HepG2 (cell line): ENCODE results near the gene QSER1. TPM values are rescaled to one million over a fixed set of nuclear protein-coding genes. Genes with fewer than 3 reads are reported as not detected.

Experiments used
- ARHGAP35 ChIP-seq: sonication (generic); formaldehyde crosslinking; IDR thresholded peaks from 2 replicates; pipeline ENCODE4 v1.9.0; 2022; ENCODE audit warnings: mild to moderate bottlenecking, inconsistent platforms, moderate library complexity, missing genetic modification reagents, borderline replicate concordance
- PCBP2 ChIP-seq: fragments of 200-400 bp; formaldehyde crosslinking; optimal IDR thresholded peaks from 2 replicates; pipeline ENCODE3; 2018; ENCODE audit warnings: low read length, low read depth; ENCODE audit not compliant: poor library complexity, severe bottlenecking
- SALL1 ChIP-seq: sonication (generic); formaldehyde crosslinking; IDR thresholded peaks from 2 replicates; pipeline ENCODE4 v1.8.0; 2022; ENCODE audit warnings: mild to moderate bottlenecking, missing genetic modification reagents
- ZC3H13 ChIP-seq: sonication (generic); formaldehyde crosslinking; IDR thresholded peaks from 2 replicates; pipeline ENCODE4 v1.8.1; 2023; ENCODE audit warnings: mild to moderate bottlenecking, missing genetic modification reagents, moderate library complexity
- ZNF3 ChIP-seq: IDR thresholded peaks from 2 replicates; pipeline ENCODE4 v1.7.0; 2017; ENCODE audit warnings: inconsistent platforms
- ZNF556 ChIP-seq: sonication (generic); formaldehyde crosslinking; IDR thresholded peaks from 2 replicates; pipeline ENCODE4 v1.4.0; 2020; ENCODE audit warnings: mild to moderate bottlenecking, missing genetic modification reagents, borderline replicate concordance
- polyA plus RNA-seq, 8 experiments: library from polyadenylated mRNA; depleted of rRNA in 3 of 8; stranded (reverse) in 7 of 8; unstranded in 1 of 8; fragments of >200 nt; fragmentation: Illumina TruSeq in 4 of 8; extraction: Trizol in 4 of 8; gene quantifications; 2 replicates each; pipeline versions ENCODE4 v1.2.1 to v1.2.3, GENCODE V29; 2011 to 2016; ENCODE audit warnings: low read depth in 4 of 8, missing spikeins in 1 of 8, mixed read lengths in 1 of 8; ENCODE audit not compliant: insufficient read depth in 1 of 8
- total RNA-seq, 5 experiments: library from RNA; depleted of rRNA; stranded (reverse); fragments of >200 nt; fragmentation: Illumina TruSeq; extraction: Trizol; gene quantifications; 2 replicates each; pipeline ENCODE4 v1.2.3, GENCODE V29; 2016; ENCODE audit warnings: low read depth in 1 of 5
- TF ChIP-seq, protein P1 (sequence below): sonication (generic); formaldehyde crosslinking; IDR thresholded peaks from 2 replicates; pipeline ENCODE4 v1.8.0; 2022; ENCODE audit warnings: mild to moderate bottlenecking, missing genetic modification reagents
- TF ChIP-seq, protein P2 (sequence below): sonication (generic); formaldehyde crosslinking; IDR thresholded peaks from 2 replicates; pipeline ENCODE4 v1.5.0; 2020; ENCODE audit warnings: mild to moderate bottlenecking, missing genetic modification reagents
- TF ChIP-seq, protein P3 (sequence below): sonication (generic); formaldehyde crosslinking; IDR thresholded peaks from 2 replicates; pipeline ENCODE4 v1.8.0; 2022; ENCODE audit warnings: mild to moderate bottlenecking, missing genetic modification reagents, moderate library complexity
- TF ChIP-seq, protein P4 (sequence below): sonication (generic); formaldehyde crosslinking; IDR thresholded peaks from 2 replicates; pipeline ENCODE4 v1.4.0; 2020; ENCODE audit warnings: missing genetic modification reagents, borderline replicate concordance
- TF ChIP-seq, protein P5 (sequence below): sonication (generic); formaldehyde crosslinking; IDR thresholded peaks from 2 replicates; pipeline ENCODE4 v1.9.0; 2021; ENCODE audit warnings: missing genetic modification reagents, borderline replicate concordance
- TF ChIP-seq, protein P6 (sequence below): sonication (generic); formaldehyde crosslinking; IDR thresholded peaks from 2 replicates; pipeline ENCODE4 v1.5.0; 2020; ENCODE audit warnings: missing genetic modification reagents

Gene QSER1
- total and polyA plus RNA-seq, 2 of the 13 experiments (the other 11 are each of a cell fraction or from before 2014, with no cell fraction given): 8.9 to 17.3 TPM

DNA sequence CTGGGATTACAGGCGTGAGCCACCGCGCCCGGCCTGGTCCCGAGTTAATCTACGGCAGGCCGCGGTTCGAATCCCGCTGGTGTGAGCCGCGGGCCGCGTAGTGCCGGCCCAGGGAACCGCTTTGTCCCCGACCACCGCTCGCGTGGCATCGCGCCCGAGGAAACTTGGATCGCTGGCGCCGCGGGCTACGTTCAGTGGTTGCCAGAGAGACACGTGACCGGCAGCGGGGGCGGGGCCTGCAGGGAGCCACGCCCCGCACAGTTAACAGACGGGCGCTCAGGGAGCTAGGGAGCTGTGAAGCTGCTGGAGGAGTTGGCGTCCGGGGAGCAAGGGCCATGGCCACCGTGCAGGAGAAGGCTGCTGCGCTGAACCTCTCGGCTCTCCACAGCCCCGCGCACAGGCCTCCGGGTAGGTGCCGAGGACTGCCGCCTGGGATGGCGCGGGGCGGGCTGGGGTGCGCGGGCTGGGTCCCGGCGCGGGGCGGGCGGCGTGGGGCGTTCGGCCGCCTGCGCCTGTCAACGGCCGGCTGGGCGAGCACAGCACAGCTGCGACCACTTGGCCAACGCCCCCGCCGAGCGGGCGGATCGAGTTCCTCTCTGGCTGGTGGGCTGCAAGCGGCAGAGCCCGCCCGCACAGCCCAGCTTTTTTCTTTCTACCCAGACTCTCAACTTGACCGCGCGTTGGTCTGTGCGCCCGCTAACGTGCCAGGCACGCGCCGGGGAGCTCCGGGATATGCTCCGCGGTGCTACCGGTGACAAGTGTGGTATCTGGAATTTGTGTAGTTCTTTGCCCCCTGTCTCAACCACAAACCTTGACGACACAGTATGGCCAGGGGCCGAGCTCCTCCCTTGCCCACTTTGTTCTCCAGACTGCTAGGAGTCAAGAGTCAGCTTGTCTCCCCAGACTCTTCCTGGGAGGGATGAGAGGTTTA lies 123.3 kb downstream of the QSER1 start, which contains the start of gene DEPDC7 (continued):
- TF ChIP-seq, protein P1, sequence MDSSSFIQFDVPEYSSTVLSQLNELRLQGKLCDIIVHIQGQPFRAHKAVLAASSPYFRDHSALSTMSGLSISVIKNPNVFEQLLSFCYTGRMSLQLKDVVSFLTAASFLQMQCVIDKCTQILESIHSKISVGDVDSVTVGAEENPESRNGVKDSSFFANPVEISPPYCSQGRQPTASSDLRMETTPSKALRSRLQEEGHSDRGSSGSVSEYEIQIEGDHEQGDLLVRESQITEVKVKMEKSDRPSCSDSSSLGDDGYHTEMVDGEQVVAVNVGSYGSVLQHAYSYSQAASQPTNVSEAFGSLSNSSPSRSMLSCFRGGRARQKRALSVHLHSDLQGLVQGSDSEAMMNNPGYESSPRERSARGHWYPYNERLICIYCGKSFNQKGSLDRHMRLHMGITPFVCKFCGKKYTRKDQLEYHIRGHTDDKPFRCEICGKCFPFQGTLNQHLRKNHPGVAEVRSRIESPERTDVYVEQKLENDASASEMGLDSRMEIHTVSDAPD (CRISPR knock-in tag): no peak
- peak; percentile 86 for TF ChIP-seq SALL1 (CRISPR knock-in tag)
- TF ChIP-seq, protein P2, sequence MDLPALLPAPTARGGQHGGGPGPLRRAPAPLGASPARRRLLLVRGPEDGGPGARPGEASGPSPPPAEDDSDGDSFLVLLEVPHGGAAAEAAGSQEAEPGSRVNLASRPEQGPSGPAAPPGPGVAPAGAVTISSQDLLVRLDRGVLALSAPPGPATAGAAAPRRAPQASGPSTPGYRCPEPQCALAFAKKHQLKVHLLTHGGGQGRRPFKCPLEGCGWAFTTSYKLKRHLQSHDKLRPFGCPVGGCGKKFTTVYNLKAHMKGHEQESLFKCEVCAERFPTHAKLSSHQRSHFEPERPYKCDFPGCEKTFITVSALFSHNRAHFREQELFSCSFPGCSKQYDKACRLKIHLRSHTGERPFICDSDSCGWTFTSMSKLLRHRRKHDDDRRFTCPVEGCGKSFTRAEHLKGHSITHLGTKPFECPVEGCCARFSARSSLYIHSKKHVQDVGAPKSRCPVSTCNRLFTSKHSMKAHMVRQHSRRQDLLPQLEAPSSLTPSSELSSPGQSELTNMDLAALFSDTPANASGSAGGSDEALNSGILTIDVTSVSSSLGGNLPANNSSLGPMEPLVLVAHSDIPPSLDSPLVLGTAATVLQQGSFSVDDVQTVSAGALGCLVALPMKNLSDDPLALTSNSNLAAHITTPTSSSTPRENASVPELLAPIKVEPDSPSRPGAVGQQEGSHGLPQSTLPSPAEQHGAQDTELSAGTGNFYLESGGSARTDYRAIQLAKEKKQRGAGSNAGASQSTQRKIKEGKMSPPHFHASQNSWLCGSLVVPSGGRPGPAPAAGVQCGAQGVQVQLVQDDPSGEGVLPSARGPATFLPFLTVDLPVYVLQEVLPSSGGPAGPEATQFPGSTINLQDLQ: peak; percentile 52; the same call in 1 of the 2 replicates
- 0 out of 2 replicates have a peak, but pooled peaks have one; percentile 72 for TF ChIP-seq ARHGAP35 (CRISPR knock-in tag)
- TF ChIP-seq ZNF3 (CRISPR knock-in tag): no peak
- TF ChIP-seq ZNF556: 0 out of 2 replicates have a peak, but pooled peaks have one; percentile 46
- TF ChIP-seq ZC3H13 (CRISPR knock-in tag): no peak
- TF ChIP-seq, protein P3, sequence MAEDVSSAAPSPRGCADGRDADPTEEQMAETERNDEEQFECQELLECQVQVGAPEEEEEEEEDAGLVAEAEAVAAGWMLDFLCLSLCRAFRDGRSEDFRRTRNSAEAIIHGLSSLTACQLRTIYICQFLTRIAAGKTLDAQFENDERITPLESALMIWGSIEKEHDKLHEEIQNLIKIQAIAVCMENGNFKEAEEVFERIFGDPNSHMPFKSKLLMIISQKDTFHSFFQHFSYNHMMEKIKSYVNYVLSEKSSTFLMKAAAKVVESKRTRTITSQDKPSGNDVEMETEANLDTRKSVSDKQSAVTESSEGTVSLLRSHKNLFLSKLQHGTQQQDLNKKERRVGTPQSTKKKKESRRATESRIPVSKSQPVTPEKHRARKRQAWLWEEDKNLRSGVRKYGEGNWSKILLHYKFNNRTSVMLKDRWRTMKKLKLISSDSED: no peak; the same call in 1 of the 2 replicates
- TF ChIP-seq PCBP2: no peak
- TF ChIP-seq, protein P4, sequence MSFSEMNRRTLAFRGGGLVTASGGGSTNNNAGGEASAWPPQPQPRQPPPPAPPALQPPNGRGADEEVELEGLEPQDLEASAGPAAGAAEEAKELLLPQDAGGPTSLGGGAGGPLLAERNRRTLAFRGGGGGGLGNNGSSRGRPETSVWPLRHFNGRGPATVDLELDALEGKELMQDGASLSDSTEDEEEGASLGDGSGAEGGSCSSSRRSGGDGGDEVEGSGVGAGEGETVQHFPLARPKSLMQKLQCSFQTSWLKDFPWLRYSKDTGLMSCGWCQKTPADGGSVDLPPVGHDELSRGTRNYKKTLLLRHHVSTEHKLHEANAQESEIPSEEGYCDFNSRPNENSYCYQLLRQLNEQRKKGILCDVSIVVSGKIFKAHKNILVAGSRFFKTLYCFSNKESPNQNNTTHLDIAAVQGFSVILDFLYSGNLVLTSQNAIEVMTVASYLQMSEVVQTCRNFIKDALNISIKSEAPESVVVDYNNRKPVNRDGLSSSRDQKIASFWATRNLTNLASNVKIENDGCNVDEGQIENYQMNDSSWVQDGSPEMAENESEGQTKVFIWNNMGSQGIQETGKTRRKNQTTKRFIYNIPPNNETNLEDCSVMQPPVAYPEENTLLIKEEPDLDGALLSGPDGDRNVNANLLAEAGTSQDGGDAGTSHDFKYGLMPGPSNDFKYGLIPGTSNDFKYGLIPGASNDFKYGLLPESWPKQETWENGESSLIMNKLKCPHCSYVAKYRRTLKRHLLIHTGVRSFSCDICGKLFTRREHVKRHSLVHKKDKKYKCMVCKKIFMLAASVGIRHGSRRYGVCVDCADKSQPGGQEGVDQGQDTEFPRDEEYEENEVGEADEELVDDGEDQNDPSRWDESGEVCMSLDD (CRISPR knock-in tag): peak; percentile 50; the same call in 1 of the 2 replicates
- TF ChIP-seq, protein P5, sequence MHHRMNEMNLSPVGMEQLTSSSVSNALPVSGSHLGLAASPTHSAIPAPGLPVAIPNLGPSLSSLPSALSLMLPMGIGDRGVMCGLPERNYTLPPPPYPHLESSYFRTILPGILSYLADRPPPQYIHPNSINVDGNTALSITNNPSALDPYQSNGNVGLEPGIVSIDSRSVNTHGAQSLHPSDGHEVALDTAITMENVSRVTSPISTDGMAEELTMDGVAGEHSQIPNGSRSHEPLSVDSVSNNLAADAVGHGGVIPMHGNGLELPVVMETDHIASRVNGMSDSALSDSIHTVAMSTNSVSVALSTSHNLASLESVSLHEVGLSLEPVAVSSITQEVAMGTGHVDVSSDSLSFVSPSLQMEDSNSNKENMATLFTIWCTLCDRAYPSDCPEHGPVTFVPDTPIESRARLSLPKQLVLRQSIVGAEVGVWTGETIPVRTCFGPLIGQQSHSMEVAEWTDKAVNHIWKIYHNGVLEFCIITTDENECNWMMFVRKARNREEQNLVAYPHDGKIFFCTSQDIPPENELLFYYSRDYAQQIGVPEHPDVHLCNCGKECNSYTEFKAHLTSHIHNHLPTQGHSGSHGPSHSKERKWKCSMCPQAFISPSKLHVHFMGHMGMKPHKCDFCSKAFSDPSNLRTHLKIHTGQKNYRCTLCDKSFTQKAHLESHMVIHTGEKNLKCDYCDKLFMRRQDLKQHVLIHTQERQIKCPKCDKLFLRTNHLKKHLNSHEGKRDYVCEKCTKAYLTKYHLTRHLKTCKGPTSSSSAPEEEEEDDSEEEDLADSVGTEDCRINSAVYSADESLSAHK: no peak
- TF ChIP-seq, protein P6, sequence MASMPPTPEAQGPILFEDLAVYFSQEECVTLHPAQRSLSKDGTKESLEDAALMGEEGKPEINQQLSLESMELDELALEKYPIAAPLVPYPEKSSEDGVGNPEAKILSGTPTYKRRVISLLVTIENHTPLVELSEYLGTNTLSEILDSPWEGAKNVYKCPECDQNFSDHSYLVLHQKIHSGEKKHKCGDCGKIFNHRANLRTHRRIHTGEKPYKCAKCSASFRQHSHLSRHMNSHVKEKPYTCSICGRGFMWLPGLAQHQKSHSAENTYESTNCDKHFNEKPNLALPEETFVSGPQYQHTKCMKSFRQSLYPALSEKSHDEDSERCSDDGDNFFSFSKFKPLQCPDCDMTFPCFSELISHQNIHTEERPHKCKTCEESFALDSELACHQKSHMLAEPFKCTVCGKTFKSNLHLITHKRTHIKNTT (CRISPR knock-in tag): no peak
